Prostate gland (tissue), 2 donors: ENCODE measurements around the gene PRLHR.

Experiments used
- POLR2A ChIP-seq: fragments of 450-650 bp; IDR thresholded peaks from one replicate; pipeline ENCODE4 v1.6.1; 2016; ENCODE audit warnings: antibody characterized with exemption, mild to moderate bottlenecking
- TF ChIP-seq, protein P1 (sequence below), 4 experiments: fragments of 200-600 bp in 2 of 4; fragments of 450-650 bp in 2 of 4; sonication (generic) in 2 of 4; IDR thresholded peaks; 1 replicate in 3 of 4; 2 replicates in 1 of 4; pipeline ENCODE4 v1.5.1; 2016 to 2019; ENCODE audit warnings: antibody characterized with exemption in 4 of 4, mild to moderate bottlenecking in 2 of 4, moderate library complexity in 2 of 4

- TF ChIP-seq, protein P1, sequence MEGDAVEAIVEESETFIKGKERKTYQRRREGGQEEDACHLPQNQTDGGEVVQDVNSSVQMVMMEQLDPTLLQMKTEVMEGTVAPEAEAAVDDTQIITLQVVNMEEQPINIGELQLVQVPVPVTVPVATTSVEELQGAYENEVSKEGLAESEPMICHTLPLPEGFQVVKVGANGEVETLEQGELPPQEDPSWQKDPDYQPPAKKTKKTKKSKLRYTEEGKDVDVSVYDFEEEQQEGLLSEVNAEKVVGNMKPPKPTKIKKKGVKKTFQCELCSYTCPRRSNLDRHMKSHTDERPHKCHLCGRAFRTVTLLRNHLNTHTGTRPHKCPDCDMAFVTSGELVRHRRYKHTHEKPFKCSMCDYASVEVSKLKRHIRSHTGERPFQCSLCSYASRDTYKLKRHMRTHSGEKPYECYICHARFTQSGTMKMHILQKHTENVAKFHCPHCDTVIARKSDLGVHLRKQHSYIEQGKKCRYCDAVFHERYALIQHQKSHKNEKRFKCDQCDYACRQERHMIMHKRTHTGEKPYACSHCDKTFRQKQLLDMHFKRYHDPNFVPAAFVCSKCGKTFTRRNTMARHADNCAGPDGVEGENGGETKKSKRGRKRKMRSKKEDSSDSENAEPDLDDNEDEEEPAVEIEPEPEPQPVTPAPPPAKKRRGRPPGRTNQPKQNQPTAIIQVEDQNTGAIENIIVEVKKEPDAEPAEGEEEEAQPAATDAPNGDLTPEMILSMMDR (IDR thresholded peaks at IDR 0.05) = no peak
- TF ChIP-seq POLR2A = no peak
These were observed 9.7 kb downstream of the PRLHR start for GRCh38 chr10:118585794-118586193.
